Naive B cell (primary cell): ENCODE data around the gene SYNE2. TPM values are rescaled to one million over a fixed set of nuclear protein-coding genes. Genes with fewer than 3 reads are reported as not detected.
"Not testable (repeated sequence)": the region's sequence is repeated elsewhere in the genome, so short reads cannot be mapped to it uniquely, and the experiment has no call there.

ENCODE experiments used
- ATAC-seq, 2 donors: fragments of 150-1000 bp; cut with Tn5 transposase; 2 replicates each; pipeline ENCODE4 v1.10.0; 2021; ENCODE audit warnings: low read depth in 2 of 2, mild to moderate bottlenecking in 2 of 2, moderate library complexity in 2 of 2
- DNase-seq: peaks from one replicate; pipeline ENCODE4 v3.0.0; 2022
- H3K27ac Mint-ChIP-seq, 6 donors: one replicate each; pipeline ENCODE4 v1.8.0; 2020 to 2022; ENCODE audit warnings: mild to moderate bottlenecking in 6 of 6, mixed read lengths in 6 of 6, moderate library complexity in 5 of 6, inconsistent platforms in 2 of 6
- H3K27me3 Mint-ChIP-seq, 3 donors: one replicate each; pipeline ENCODE4 v1.8.0; 2021 to 2022; ENCODE audit warnings: mixed read lengths in 3 of 3, mild to moderate bottlenecking in 1 of 3
- H3K36me3 Mint-ChIP-seq, 2 donors: one replicate each; pipeline ENCODE4 v1.8.0; 2020 to 2022; ENCODE audit warnings: mixed read lengths in 2 of 2, inconsistent platforms in 1 of 2, mild to moderate bottlenecking in 1 of 2
- H3K4me1 Mint-ChIP-seq, 3 donors: one replicate each; pipeline ENCODE4 v1.8.0; 2020 to 2022; ENCODE audit warnings: mixed read lengths in 3 of 3, inconsistent platforms in 1 of 3, mild to moderate bottlenecking in 1 of 3, moderate library complexity in 1 of 3
- H3K4me3 Mint-ChIP-seq, 8 donors: one replicate each; pipeline ENCODE4 v1.8.0; 2020 to 2022; ENCODE audit warnings: mild to moderate bottlenecking in 8 of 8, mixed read lengths in 8 of 8, moderate library complexity in 8 of 8, inconsistent platforms in 2 of 8
- H3K9me3 Mint-ChIP-seq, 7 donors: one replicate each; pipeline ENCODE4 v1.8.0; 2020 to 2022; ENCODE audit warnings: mixed read lengths in 7 of 7, mild to moderate bottlenecking in 5 of 7, inconsistent platforms in 2 of 7, moderate library complexity in 1 of 7
- polyA plus RNA-seq, 6 donors: library from polyadenylated mRNA; unstranded; fragments of 300-500 nt; fragmentation: Illumina TruSeq; gene quantifications; one replicate each; pipeline ENCODE4 v1.2.3, GENCODE V29; 2021; ENCODE audit warnings: low read depth in 6 of 6

The SYNE2 gene
- polyA plus RNA-seq, 6 donors from 2014 or later, result 12.0 to 24.8 (median 19.0) TPM

GRCh38 chr14:64109819-64110554, 257.2 kb downstream of the SYNE2 start:
- H3K4me3 Mint-ChIP-seq, result no peak overlapping the region
- no peaks in the 10 kb centered on the region for H3K4me1 Mint-ChIP-seq
- H3K36me3 Mint-ChIP-seq, result peaks cover 3 to 12% of the 10 kb centered on the region in 2 donors
- H3K27ac Mint-ChIP-seq, result no peak overlapping the region
- ATAC-seq (no peak), DNase-seq (no peak)
- H3K27me3 Mint-ChIP-seq, result no peaks in the 10 kb centered on the region
- no peaks in the 10 kb centered on the region for H3K9me3 Mint-ChIP-seq

DNA sequence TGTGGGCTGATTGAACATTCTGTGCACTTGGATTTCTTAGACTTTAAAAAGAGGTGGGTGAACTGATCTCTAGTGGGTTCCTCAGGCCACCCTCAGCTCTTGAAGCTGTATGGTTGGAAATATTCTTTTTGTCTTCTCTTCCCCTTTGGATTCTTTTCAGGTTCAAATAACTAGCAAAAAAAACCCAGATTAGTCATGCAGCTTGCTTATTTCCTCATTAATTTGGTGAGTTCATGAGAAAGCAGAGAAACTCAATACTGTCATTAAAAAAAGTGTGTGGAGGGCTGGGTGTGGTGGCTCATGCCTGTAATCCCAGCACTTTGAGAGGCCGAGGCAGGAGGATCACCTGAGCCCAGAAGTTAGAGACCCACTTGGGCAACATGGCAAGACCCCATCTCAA, 258.0 kb downstream of the SYNE2 start:
- Mint-ChIP-seq H3K36me3 (peaks cover 0 to 10% of the 10 kb centered on the region in 2 donors), H3K4me1 (no peaks in the 10 kb centered on the region), H3K27me3 (no peaks in the 10 kb centered on the region), H3K9me3 (no peaks in the 10 kb centered on the region), H3K4me3 (no peak overlapping the region), H3K27ac (peak overlapping the region in 2 of 6 donors; percentile 49 to 96)
- DNase-seq, result no peak
- no peak for ATAC-seq

DNA sequence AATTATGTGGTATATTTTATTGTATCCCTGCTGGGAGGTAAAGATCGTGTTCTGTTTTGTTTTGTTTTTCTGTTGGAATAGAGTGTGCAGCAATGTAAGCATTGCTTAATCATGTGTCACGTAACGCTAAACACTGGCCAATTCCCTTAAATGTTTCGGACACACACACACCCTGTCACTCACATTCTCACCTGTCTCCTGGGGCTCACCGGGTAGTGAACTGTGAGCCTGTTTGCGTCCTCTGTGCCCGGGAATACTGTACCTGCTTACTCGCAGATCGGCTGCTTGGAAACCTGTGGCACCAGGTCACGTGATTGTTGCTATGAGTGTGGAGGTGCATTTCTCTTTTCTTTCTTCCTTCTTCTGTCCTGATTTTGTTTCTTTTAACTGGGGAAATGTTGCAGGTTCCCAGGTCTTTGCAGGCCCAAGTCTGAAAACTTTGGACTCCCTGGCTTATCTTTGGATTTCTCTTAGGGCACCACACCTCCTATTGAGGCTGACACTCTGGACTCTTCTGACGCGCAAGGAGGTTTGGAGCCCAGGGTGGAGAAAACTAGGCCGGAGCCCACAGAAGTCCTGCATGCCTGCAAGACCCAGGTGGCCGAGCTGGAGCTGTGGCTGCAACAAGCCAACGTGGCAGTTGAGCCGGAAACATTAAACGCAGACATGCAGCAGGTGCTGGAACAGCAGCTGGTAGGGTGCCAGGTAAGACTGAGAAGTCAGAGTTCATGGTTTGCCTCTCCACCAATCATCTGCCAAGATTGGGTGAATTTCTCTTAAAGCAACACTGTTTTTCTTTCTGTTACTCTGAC, 260.3 kb downstream of the SYNE2 start:
- no peaks in the 10 kb centered on the region for H3K9me3 Mint-ChIP-seq
- peaks cover 0 to 6% of the 10 kb centered on the region in 2 donors for H3K36me3 Mint-ChIP-seq
- DNase-seq (no peak), ATAC-seq (no peak)
- H3K4me3 Mint-ChIP-seq, result peak overlapping the region in 1 of 8 donors; percentile 3
- H3K4me1 Mint-ChIP-seq, result no peaks in the 10 kb centered on the region
- peak overlapping the region in 1 of 6 donors; percentile 62 for H3K27ac Mint-ChIP-seq
- H3K27me3 Mint-ChIP-seq, result no peaks in the 10 kb centered on the region

DNA sequence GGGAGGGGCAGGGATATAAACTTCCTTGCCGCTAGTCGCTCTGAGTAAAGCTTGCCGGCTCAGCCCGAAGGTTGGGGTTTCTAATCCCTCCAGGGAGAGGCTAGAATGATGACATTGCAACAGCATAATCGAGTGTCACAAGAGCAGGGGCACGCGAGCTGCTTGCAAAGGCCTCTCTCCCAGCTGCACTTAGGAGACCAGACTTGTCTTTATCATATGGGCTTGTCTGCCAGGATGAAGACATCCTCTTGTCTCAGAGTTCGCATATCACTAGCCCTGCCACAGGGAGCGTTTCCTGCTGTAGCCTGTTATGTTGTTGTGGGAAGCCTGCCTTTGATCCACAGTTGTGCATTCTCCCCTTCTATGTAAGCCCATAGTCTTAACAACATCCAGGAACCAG, 261.4 kb downstream of the SYNE2 start:
- H3K27ac Mint-ChIP-seq, result peak overlapping the region in 1 of 6 donors; percentile 49
- H3K9me3 Mint-ChIP-seq, result no peaks in the 10 kb centered on the region
- no peaks in the 10 kb centered on the region for H3K4me1 Mint-ChIP-seq
- DNase-seq (no peak), ATAC-seq (no peak)
- no peak overlapping the region for H3K4me3 Mint-ChIP-seq
- no peaks in the 10 kb centered on the region for H3K27me3 Mint-ChIP-seq
- peaks cover 0 to 6% of the 10 kb centered on the region in 2 donors for H3K36me3 Mint-ChIP-seq

DNA sequence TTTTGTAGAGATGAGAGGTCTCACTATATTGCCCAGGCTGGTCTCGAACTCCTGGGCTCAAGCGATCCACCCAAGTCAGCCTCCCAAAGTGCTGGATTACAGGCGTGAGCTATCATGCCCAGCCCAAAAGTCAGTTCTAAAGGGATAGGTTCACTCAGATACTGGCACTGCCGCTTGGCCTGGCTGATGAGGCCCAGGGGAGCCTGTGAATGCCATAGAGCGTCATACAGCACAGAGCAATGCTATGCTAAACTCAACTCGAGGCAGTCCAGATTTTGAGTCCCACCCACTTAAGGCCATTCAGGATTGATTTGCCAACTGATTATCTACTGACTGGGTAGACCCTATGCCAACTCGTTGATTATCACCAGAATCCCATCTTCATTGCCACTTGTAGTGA, 262.0 kb downstream of the SYNE2 start:
- DNase-seq, result no peak
- Mint-ChIP-seq H3K9me3 (no peaks in the 10 kb centered on the region), H3K27me3 (no peaks in the 10 kb centered on the region), H3K27ac (peak overlapping the region in 2 of 6 donors; percentile 27 to 70), H3K36me3 (peaks cover 0 to 6% of the 10 kb centered on the region in 2 donors), H3K4me1 (no peaks in the 10 kb centered on the region), H3K4me3 (no peak overlapping the region)
- no peak for ATAC-seq

GRCh38 chr14:64115401-64115800, 262.6 kb downstream of the SYNE2 start:
- no peak for ATAC-seq
- Mint-ChIP-seq H3K9me3 (no peaks in the 10 kb centered on the region), H3K4me3 (peak overlapping the region in 1 of 8 donors; percentile 31), H3K27me3 (no peaks in the 10 kb centered on the region), H3K4me1 (no peaks in the 10 kb centered on the region), H3K36me3 (peaks cover 0 to 6% of the 10 kb centered on the region in 2 donors), H3K27ac (peak overlapping the region in 2 of 6 donors; percentile 70 to 77)
- no peak for DNase-seq

- Mint-ChIP-seq H3K4me1 (no peaks in the 10 kb centered on the region), H3K27me3 (no peaks in the 10 kb centered on the region), H3K27ac (no peak overlapping the region), H3K9me3 (no peaks in the 10 kb centered on the region), H3K36me3 (peaks cover 0 to 11% of the 10 kb centered on the region in 2 donors), H3K4me3 (no peak overlapping the region)
- DNase-seq (no peak), ATAC-seq (no peak)
Observed at GRCh38 chr14:64117671-64118402, 265.0 kb downstream of the SYNE2 start.

DNA sequence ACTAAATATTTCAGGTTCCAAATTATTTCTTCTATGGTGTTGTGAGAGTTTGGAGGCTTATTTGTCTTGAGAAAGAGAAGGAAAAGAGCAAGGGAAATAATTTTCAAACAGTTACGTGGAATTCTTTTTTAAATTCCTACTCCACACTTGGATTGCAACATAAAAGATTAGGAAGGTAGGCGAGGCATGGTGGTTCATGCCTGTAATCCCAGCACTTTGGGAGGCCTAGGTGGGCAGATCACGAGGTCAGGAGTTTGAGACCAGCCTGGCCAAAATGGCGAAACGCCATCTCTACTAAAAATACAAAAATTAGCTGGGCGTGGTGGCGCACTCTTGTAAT, 265.6 kb downstream of the SYNE2 start:
- not testable (repeated sequence) for H3K4me1 Mint-ChIP-seq, ATAC-seq, H3K4me3 Mint-ChIP-seq, H3K27ac Mint-ChIP-seq, H3K27me3 Mint-ChIP-seq, H3K9me3 Mint-ChIP-seq, DNase-seq
- peaks cover 0 to 11% of the 10 kb centered on the region in 2 donors for H3K36me3 Mint-ChIP-seq

DNA sequence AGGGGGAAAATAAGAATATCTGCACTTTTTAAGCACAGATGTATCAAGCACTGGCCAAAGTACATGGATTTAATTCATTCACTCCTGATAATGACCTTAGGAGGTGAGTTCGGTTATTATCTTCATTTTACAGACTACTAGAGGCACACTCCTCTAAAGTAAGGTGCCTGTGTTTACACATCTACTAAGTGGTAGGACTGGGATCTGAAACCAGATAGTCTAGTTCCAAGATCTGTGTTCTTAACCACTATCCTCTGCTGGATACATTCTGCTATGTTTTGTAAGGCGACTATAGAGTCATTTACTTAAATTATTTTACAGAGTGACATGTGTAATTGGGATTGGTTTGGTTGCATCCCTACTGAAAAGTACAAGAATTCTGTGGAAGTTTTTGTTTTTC, 266.1 kb downstream of the SYNE2 start:
- Mint-ChIP-seq H3K9me3 (no peaks in the 10 kb centered on the region), H3K4me3 (no peak overlapping the region), H3K36me3 (peaks cover 0 to 12% of the 10 kb centered on the region in 2 donors), H3K4me1 (no peaks in the 10 kb centered on the region), H3K27me3 (no peaks in the 10 kb centered on the region), H3K27ac (no peak overlapping the region)
- ATAC-seq, result no peak
- DNase-seq, result no peak

GRCh38 chr14:64119500-64119899, 266.7 kb downstream of the SYNE2 start:
- DNase-seq, result no peak
- Mint-ChIP-seq H3K9me3 (no peaks in the 10 kb centered on the region), H3K36me3 (peaks cover 0 to 12% of the 10 kb centered on the region in 2 donors), H3K27ac (peak overlapping the region in 1 of 6 donors; percentile 61), H3K4me1 (no peaks in the 10 kb centered on the region), H3K27me3 (no peaks in the 10 kb centered on the region), H3K4me3 (no peak overlapping the region)
- ATAC-seq, result no peak

DNA sequence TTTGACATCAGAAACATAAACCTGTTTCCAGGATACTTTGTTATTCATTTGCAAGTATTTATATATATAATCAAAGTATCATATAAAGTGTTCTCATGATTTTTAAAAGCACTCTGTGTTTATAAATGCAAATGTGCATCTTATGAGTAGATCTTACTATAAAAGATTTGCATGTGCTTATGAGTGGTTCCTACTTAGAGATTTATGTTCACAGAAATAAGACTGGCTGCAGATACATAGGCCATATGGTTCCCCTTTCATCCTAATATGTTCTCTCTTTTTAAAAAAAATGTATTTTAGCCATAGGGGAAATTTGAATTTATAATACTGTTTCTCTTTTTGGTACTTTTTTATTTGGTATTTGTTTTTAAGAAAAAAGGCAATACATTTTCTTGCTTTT, 267.2 kb downstream of the SYNE2 start:
- DNase-seq (no peak), ATAC-seq (no peak)
- Mint-ChIP-seq H3K9me3 (no peaks in the 10 kb centered on the region), H3K27me3 (no peaks in the 10 kb centered on the region), H3K4me3 (no peak overlapping the region), H3K4me1 (no peaks in the 10 kb centered on the region), H3K27ac (peak overlapping the region in 1 of 6 donors; percentile 61), H3K36me3 (peaks cover 0 to 12% of the 10 kb centered on the region in 2 donors)

- ATAC-seq (no peak), DNase-seq (no peak)
- no peaks in the 10 kb centered on the region for H3K9me3 Mint-ChIP-seq
- H3K27ac Mint-ChIP-seq, result peak overlapping the region in 1 of 6 donors; percentile 51
- H3K4me3 Mint-ChIP-seq, result no peak overlapping the region
- no peaks in the 10 kb centered on the region for H3K4me1 Mint-ChIP-seq
- H3K36me3 Mint-ChIP-seq, result peaks cover 0 to 17% of the 10 kb centered on the region in 2 donors
- no peaks in the 10 kb centered on the region for H3K27me3 Mint-ChIP-seq
Observed at GRCh38 chr14:64123241-64123822, 270.5 kb downstream of the SYNE2 start.

DNA sequence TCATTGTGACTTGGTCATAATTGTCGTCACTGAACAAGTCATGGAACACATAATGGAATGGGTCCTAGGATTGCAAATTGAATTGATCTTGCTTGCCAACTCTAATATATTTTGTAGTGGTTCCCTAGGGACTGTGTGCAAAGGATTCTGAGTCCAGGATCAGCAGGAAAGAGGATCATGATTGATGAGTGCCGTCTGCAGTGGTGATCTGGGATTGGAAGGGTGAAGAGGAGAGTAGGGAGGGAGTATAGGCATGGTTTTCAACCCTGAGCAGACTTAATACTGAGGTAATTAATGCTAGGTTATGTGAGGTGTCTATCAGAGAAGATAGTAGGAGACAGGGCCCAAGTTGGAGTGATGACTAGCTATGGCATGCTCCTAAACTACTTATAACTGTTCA, 272.5 kb downstream of the SYNE2 start:
- no peaks in the 10 kb centered on the region for H3K4me1 Mint-ChIP-seq
- no peak overlapping the region for H3K4me3 Mint-ChIP-seq
- DNase-seq (no peak), ATAC-seq (no peak)
- no peak overlapping the region for H3K27ac Mint-ChIP-seq
- H3K9me3 Mint-ChIP-seq, result no peaks in the 10 kb centered on the region
- H3K36me3 Mint-ChIP-seq, result peaks cover 0 to 26% of the 10 kb centered on the region in 2 donors
- H3K27me3 Mint-ChIP-seq, result no peaks in the 10 kb centered on the region
